ENCODE data around the gene RPS6KC1.
"Not testable (repeated sequence)": the region's sequence is repeated elsewhere in the genome, so short reads cannot be mapped to it uniquely, and the experiment has no call there.

Gene RPS6KC1

GRCh38 chr1:213179784-213180183, 128.7 kb downstream of the RPS6KC1 start:
- TF ChIP-seq CTCF (IDR thresholded peaks at IDR 0.05; ENCODE audit: insufficient read depth, low read depth, low read length, missing control alignments): no peak
- H3K4me3 ChIP-seq (ENCODE audit: low read depth, low read length): no peak overlapping the region
- DNase-seq (ENCODE audit: low read depth): no peak

- DNase-seq (ENCODE audit: low read depth): no peak
- no peak overlapping the region for H3K4me3 ChIP-seq (ENCODE audit: low read depth, low read length)
- TF ChIP-seq CTCF (IDR thresholded peaks at IDR 0.05; ENCODE audit: insufficient read depth, low read depth, low read length, missing control alignments): no peak
Measured at GRCh38 chr1:213180833-213181232, 129.8 kb downstream of the RPS6KC1 start.

- no peak for TF ChIP-seq CTCF (IDR thresholded peaks at IDR 0.05; ENCODE audit: insufficient read depth, low read depth, low read length, missing control alignments)
- no peak for DNase-seq (ENCODE audit: low read depth)
- no peak overlapping the region for H3K4me3 ChIP-seq (ENCODE audit: low read depth, low read length)
Measured at GRCh38 chr1:213183036-213183672, 132.1 kb downstream of the RPS6KC1 start.

- no peak overlapping the region for H3K4me3 ChIP-seq (ENCODE audit: low read depth, low read length)
- no peak for TF ChIP-seq CTCF (IDR thresholded peaks at IDR 0.05; ENCODE audit: insufficient read depth, low read depth, low read length, missing control alignments)
- DNase-seq (ENCODE audit: low read depth): peak; percentile 1
Measured at GRCh38 chr1:213186168-213186567, 135.1 kb downstream of the RPS6KC1 start.

- no peak for DNase-seq (ENCODE audit: low read depth)
- H3K4me3 ChIP-seq (ENCODE audit: low read depth, low read length): no peak overlapping the region
- no peak for TF ChIP-seq CTCF (IDR thresholded peaks at IDR 0.05; ENCODE audit: insufficient read depth, low read depth, low read length, missing control alignments)
Measured at GRCh38 chr1:213192026-213192425, 141.0 kb downstream of the RPS6KC1 start.

- no peak for DNase-seq (ENCODE audit: low read depth)
- no peak for TF ChIP-seq CTCF (IDR thresholded peaks at IDR 0.05; ENCODE audit: insufficient read depth, low read depth, low read length, missing control alignments)
- no peak overlapping the region for H3K4me3 ChIP-seq (ENCODE audit: low read depth, low read length)
Measured at GRCh38 chr1:213194383-213194782, 143.3 kb downstream of the RPS6KC1 start.

GRCh38 chr1:213194855-213195254, 143.8 kb downstream of the RPS6KC1 start:
- no peak for DNase-seq (ENCODE audit: low read depth)
- no peak for TF ChIP-seq CTCF (IDR thresholded peaks at IDR 0.05; ENCODE audit: insufficient read depth, low read depth, low read length, missing control alignments)
- H3K4me3 ChIP-seq (ENCODE audit: low read depth, low read length): no peak overlapping the region

- H3K4me3 ChIP-seq (ENCODE audit: low read depth, low read length); DNase-seq (ENCODE audit: low read depth): not testable (repeated sequence)
Measured at GRCh38 chr1:213196328-213197054, 145.4 kb downstream of the RPS6KC1 start.

All from GM12865 (cell line).